ENCODE data around the gene CFAP410. TPM values are rescaled to one million over a fixed set of nuclear protein-coding genes. Genes with fewer than 3 reads are reported as not detected.

CFAP410 gene
- total and polyA plus RNA-seq, 2 of the 8 experiments (the other 6 are each of a cell fraction or from before 2014, with no cell fraction given) = 10.6 to 12.0 TPM

- no peak for TF ChIP-seq TAF7 (optimal IDR thresholded peaks at IDR 0.05; ENCODE audit: borderline replicate concordance, low read depth, low read length)
- TF ChIP-seq YY1 (IDR thresholded peaks at IDR 0.05; ENCODE audit: low read depth, low read length) = no peak
Observed at GRCh38 chr21:44365967-44366585, 26.9 kb upstream of the CFAP410 start (continued).

Data from H1 (cell line).